GM18517 (cell line): ENCODE measurements around the gene TET2.

ENCODE experiments used
- ATAC-seq: cut with Tn5 transposase; IDR thresholded peaks from one replicate; pipeline ENCODE4 v1.9.1; 2021; ENCODE audit warnings: mild to moderate bottlenecking, moderate library complexity; ENCODE audit not compliant: unreplicated experiment

The TET2 gene

DNA sequence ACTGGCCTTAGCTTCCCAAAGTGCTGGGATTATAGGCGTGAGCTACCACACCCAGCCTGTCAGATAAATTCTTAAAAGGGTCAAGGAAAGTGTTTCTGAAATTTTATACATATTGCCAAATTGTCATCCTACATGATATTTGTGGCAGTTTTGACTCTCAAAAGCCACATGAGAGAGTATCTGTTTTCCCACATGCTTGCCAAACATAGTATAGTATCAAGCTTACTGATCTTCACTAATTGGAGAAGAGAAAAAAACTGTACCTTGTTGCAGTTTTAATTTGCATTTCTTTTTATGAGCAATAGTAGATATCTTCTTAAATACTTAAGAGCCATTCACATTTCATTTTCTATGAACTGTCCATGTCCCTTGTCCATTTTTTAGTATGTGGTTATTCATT lies 83.6 kb downstream of the TET2 start:
- no peak for ATAC-seq

DNA sequence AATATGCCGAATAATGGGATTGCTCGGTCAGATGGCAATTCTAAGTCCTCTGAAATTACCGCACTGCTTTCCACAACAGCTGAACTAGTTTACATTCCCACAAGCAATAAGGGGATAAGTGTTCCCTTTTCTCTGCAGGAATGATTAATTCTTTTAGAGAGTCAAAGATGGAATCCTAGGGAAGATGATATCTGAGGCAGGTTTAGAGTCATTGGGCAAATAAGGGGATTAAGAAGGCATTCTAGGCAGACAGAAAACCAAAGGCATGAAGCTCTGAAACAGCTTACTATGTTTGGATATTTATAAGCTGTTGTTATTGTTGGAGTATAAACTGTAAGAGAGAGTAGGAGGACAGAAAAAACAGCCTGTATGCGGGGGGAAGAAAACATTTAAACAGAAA lies 85.7 kb downstream of the TET2 start:
- no peak for ATAC-seq

DNA sequence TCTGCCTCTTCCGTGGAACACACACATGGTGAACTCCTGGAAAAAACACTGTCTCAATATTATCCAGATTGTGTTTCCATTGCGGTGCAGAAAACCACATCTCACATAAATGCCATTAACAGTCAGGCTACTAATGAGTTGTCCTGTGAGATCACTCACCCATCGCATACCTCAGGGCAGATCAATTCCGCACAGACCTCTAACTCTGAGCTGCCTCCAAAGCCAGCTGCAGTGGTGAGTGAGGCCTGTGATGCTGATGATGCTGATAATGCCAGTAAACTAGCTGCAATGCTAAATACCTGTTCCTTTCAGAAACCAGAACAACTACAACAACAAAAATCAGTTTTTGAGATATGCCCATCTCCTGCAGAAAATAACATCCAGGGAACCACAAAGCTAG lies 87.9 kb downstream of the TET2 start:
- ATAC-seq, result no peak

DNA sequence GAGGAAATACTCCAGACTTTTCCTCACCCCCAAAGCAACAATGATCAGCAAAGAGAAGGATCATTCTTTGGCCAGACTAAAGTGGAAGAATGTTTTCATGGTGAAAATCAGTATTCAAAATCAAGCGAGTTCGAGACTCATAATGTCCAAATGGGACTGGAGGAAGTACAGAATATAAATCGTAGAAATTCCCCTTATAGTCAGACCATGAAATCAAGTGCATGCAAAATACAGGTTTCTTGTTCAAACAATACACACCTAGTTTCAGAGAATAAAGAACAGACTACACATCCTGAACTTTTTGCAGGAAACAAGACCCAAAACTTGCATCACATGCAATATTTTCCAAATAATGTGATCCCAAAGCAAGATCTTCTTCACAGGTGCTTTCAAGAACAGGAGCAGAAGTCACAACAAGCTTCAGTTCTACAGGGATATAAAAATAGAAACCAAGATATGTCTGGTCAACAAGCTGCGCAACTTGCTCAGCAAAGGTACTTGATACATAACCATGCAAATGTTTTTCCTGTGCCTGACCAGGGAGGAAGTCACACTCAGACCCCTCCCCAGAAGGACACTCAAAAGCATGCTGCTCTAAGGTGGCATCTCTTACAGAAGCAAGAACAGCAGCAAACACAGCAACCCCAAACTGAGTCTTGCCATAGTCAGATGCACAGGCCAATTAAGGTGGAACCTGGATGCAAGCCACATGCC lies 89.7 kb downstream of the TET2 start:
- peak; percentile 89 for ATAC-seq

DNA sequence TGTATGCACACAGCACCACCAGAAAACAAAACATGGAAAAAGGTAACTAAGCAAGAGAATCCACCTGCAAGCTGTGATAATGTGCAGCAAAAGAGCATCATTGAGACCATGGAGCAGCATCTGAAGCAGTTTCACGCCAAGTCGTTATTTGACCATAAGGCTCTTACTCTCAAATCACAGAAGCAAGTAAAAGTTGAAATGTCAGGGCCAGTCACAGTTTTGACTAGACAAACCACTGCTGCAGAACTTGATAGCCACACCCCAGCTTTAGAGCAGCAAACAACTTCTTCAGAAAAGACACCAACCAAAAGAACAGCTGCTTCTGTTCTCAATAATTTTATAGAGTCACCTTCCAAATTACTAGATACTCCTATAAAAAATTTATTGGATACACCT lies 90.2 kb downstream of the TET2 start:
- ATAC-seq, result peak; percentile 35

DNA sequence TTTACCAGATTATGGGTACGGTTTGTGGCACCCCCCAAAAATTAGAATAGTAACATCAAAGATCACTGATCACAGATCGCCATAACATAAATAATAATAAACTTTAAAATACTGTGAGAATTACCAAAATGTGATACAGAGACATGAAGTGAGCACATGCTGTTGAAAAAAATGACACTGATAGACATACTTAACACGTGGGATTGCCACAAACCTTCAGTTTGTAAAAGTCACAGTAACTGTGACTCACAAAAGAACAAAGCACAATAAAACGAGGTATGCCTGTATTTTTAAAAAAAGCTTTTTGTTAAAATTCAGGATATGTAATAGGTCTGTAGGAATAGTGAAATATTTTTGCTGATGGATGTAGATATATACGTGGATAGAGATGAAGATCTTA lies 93.4 kb downstream of the TET2 start:
- no peak for ATAC-seq

DNA sequence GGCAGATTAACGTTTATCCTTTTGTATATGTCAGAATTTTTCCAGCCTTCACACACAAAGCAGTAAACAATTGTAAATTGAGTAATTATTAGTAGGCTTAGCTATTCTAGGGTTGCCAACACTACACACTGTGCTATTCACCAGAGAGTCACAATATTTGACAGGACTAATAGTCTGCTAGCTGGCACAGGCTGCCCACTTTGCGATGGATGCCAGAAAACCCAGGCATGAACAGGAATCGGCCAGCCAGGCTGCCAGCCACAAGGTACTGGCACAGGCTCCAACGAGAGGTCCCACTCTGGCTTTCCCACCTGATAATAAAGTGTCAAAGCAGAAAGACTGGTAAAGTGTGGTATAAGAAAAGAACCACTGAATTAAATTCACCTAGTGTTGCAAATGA lies 94.8 kb downstream of the TET2 start:
- no peak for ATAC-seq

DNA sequence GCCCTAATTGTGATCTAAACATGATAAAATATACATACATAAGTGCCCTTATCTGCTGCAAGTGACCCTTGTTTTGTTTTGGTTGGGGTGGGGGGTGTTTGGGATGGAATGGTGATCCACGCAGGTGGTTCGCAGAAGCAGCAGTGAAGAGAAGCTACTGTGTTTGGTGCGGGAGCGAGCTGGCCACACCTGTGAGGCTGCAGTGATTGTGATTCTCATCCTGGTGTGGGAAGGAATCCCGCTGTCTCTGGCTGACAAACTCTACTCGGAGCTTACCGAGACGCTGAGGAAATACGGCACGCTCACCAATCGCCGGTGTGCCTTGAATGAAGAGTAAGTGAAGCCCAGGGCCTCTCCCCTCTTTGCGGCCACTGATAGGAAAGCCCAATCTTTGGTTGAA lies 96.8 kb downstream of the TET2 start:
- ATAC-seq, result no peak

DNA sequence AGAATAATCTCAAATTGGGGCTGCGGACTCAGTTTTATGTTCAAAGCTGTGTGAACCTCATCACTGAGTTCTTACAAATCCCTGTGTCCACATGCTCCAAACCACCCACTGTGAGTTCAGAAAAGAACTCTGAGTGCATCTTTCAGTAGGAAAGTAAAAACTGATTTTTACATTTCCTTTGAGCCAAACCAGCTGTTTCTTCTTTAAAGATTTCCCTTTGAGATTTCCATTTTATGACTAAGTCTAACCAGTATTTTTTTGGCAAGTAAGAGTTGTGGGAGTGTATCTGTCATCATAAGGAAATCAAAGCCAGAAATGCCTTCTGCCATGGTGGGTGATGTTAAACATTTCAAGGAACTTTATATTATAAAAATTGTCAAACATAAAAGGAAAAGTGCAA lies 100.0 kb downstream of the TET2 start:
- no peak for ATAC-seq

DNA sequence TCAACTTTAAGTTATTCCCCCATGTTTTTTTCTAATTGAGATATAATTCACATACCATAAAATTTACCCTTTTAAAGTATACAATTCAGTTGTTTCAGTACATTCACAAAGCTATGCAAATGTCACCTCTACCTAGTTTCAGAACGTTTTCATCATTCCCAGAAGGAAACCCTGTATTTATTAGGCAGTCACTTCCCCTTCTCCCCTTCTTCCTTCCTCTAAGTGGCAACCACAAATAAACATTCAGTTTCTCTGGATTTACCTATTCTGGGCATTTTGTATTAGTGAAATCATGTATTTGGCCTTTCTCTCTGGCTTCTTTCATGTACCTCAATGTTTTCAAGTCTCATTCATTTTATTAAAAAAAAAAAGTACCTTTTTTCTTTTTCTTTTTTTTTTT lies 101.9 kb downstream of the TET2 start:
- ATAC-seq, result no peak

DNA sequence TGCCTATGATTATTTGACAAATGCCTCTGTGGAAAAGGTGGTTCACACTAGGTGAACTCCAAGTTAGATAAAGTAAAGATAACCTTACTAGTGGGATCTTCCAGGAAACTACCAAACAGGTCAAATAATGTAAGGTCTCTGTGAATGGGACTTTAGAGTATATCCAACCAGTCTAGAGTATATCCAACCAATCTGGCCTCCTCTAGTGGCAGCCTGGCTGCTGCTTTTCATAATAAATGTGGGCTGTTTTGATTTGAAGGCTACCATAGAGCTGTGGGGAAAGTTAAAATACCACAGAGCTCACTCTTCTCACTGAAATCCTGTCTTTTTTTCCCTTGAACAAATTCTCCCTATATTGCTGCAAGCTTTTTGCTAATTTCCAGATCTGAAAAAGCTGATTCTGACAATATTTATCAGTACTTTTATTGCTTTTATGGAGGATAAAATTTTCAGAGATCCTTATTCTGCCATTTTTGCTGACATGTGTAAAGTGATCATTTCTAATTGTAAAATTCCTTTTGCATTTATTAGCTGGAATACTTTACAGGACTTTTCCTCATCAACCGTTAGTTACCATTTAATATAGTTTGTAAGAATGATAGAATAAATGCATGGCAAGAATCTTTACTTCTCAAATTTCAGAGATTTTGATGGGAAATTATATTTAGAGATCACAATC lies 111.3 kb downstream of the TET2 start:
- no peak for ATAC-seq

DNA sequence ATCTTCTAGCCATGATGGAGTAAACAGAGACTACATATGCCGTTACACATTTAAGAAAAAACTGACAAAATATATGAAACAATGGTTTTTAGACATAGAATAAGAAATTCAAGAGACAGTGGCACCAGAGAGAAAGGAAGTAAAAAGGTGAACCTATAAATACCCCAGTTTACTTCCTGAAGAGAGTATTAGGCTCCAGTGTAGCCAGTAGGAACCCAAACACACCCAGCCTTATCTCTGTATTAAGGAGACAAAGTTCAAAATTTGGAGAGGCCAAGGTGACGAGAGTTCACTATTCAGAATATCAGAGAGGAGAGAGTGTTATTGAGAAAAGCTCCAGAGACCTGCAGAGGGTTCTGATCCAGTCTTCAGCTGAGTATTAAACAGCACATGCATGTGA lies 119.0 kb downstream of the TET2 start:
- no peak for ATAC-seq

DNA sequence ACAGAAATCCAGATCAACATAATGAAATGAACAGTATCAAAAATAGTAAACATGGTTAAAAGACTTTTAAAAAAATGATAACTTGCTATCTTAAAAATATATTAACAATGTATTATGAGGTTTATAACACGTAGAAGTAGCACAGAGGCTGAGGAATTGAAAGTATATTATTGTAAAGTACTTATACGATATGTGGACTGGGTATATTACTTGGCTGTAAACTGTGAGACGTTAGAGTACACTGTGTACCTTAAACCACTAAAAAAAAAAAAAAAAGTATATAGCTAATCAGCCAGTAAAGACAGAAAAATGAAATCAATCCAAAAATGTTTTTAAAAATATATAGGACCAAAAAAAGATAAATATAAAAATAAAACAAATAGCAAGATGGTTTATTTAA lies 120.6 kb downstream of the TET2 start:
- no peak for ATAC-seq

DNA sequence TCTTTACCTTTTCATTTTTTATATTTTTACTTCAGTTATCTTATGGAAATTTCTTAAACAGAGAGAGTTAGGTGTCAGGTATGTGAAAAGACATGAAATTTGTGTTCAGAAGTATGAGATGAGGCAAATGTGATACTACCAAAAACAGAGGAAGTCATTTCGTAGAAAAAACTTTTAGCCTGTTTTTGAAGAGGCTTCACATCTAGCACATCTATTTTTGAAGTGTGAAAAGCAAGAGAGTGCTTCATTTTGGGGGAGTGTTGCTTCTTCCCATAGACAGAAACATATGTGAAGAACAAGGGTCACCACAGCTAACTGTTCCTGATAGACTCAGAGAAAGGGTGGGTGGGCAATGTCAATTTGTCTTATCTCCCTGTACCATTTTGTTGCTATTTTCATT lies 125.3 kb downstream of the TET2 start:
- ATAC-seq, result no peak

DNA sequence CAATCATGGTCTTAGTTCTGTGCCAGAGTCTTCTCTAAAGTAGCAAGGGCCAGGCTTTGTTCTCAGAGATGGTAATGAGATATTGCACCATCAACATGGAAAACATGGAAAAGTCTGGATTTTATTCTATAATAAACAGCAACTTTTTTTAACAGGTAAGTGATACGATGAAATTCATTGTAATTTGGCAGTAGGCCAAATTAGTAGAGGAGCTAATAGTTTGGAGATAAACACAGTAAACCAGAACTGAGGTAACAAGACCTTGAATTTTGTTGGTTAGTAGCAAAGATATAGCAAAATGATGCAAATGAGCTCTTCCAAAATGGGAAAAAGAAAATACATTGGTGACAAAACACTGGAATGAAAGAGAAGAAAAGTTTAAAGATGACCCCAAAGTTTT lies 126.6 kb downstream of the TET2 start:
- ATAC-seq, result no peak

DNA sequence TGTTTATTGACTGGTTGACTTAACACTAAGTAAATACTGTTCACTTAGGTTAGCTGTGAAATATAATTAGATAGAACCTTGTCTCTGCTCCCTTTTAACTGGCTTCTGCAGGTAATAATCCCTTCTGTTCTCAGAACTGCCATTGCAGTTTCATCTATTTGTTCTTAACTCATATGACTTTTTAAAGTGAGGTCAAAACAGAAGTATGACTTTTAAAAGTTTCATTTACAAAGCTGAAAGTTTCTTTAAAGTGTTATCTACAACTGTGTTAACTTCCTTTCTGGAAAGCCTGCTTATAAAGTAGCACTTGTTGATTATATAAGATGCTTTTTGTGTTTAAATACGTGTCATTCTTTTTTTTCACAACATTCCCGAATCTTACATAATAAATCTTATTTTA lies 127.4 kb downstream of the TET2 start:
- ATAC-seq, result no peak

DNA sequence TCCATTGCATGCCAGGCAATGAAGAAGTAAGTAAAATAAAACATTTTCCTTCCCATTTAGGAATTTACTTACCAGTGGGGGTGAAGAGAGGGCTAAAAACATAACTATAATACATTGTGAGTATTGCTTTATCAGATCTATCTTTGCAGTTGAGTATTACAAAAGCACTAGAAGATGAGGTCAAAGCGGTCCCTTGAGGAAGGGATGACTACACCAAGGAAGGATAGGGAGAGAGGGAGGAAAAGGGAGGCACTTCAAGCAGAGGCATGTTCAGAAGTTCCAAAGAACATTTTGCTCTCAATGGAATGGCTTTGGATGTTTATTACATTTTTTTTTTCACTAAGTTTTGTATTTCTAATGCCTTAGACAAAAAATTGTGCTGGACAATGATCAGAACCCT lies 127.8 kb downstream of the TET2 start:
- no peak for ATAC-seq

DNA sequence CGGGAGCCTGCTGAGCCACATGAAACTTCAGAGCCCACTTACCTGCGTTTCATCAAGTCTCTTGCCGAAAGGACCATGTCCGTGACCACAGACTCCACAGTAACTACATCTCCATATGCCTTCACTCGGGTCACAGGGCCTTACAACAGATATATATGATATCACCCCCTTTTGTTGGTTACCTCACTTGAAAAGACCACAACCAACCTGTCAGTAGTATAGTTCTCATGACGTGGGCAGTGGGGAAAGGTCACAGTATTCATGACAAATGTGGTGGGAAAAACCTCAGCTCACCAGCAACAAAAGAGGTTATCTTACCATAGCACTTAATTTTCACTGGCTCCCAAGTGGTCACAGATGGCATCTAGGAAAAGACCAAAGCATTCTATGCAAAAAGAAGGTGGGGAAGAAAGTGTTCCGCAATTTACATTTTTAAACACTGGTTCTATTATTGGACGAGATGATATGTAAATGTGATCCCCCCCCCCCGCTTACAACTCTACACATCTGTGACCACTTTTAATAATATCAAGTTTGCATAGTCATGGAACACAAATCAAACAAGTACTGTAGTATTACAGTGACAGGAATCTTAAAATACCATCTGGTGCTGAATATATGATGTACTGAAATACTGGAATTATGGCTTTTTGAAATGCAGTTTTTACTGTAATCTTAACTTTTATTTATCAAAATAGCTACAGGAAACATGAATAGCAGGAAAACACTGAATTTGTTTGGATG lies 129.9 kb downstream of the TET2 start:
- ATAC-seq, result no peak

DNA sequence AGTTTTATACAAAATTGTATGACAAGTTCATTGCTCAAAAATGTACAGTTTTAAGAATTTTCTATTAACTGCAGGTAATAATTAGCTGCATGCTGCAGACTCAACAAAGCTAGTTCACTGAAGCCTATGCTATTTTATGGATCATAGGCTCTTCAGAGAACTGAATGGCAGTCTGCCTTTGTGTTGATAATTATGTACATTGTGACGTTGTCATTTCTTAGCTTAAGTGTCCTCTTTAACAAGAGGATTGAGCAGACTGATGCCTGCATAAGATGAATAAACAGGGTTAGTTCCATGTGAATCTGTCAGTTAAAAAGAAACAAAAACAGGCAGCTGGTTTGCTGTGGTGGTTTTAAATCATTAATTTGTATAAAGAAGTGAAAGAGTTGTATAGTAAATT lies 131.0 kb downstream of the TET2 start:
- ATAC-seq, result no peak

DNA sequence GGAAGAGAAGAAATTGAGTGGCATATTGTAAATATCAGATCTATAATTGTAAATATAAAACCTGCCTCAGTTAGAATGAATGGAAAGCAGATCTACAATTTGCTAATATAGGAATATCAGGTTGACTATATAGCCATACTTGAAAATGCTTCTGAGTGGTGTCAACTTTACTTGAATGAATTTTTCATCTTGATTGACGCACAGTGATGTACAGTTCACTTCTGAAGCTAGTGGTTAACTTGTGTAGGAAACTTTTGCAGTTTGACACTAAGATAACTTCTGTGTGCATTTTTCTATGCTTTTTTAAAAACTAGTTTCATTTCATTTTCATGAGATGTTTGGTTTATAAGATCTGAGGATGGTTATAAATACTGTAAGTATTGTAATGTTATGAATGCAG lies 132.6 kb downstream of the TET2 start:
- ATAC-seq, result no peak

DNA sequence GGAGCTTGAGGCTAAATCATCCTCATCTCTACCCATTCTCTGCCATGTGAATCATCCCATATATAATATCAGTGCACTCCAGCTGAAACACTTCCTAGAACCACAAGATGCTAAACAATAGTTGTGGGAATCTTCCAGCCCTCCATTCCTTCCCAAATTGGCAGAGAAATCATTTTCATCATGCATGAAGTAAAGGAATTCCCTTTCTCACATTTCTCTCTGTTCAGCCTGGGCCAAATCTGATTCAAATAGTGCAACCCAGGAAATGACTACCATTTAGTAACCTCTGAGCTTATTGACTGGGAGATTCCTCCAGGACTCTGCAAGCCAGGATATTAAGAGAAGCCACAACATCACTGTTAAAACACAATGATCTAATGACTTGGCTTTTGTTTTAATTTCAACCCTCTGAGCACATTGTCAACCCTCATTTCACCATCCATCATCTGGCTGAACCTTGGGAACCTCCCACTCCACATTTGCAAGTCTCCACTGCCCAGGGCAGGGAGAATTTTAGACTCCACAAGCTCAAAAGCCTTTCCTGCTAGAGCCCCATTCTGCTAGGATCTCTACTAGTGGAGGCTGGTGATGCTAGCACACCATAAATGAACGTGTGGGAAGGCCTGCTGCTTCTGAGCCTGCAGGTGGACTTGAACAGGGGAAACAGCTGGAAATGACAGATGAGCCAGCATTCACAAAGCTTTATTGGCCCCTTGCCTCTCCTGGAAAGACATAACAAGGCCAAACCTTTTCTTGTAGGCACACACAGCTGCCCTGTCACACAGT lies 133.9 kb downstream of the TET2 start:
- no peak for ATAC-seq

DNA sequence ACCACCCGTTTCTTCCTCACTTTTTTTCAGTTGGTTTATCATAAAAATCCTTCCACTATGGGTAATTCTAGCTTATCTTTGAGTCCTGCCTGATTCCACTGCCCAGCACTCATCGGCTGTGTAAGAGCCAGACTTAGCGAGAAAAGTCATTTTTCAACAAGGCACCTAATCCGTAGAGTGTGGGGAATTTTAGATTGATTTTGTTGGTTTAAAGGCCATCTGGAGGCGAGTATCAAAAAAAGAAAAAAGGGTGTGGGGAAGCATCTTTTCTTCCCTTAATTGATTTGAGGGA lies 134.4 kb downstream of the TET2 start:
- ATAC-seq, result no peak
